Mesothelial cell of epicardium (in vitro differentiated cells): Measurements from ENCODE around the gene DEFB116. TPM values are rescaled to one million over a fixed set of nuclear protein-coding genes. Genes with fewer than 3 reads are reported as not detected.
"Not testable (repeated sequence)": the region's sequence is repeated elsewhere in the genome, so short reads cannot be mapped to it uniquely, and the experiment has no call there.

Experiments
- DNase-seq, 2 experiments: peaks; one replicate each; pipeline ENCODE4 v3.0.0; 2021; ENCODE audit warnings: low spot score in 2 of 2; ENCODE audit not compliant: unreplicated experiment in 2 of 2
- H3K27ac Mint-ChIP-seq: 2 replicates; pipeline ENCODE4 v1.8.0; 2021; ENCODE audit warnings: mixed read lengths
- H3K27me3 Mint-ChIP-seq: 2 replicates; pipeline ENCODE4 v1.8.0; 2021; ENCODE audit warnings: low read depth, mixed read lengths
- H3K36me3 Mint-ChIP-seq: 2 replicates; pipeline ENCODE4 v1.8.0; 2021; ENCODE audit warnings: mixed read lengths
- H3K4me1 Mint-ChIP-seq: 2 replicates; pipeline ENCODE4 v1.8.0; 2021; ENCODE audit warnings: mixed read lengths
- H3K4me3 Mint-ChIP-seq: 2 replicates; pipeline ENCODE4 v1.8.0; 2021; ENCODE audit warnings: mild to moderate bottlenecking, moderate library complexity, mixed read lengths
- H3K9me3 Mint-ChIP-seq: 2 replicates; pipeline ENCODE4 v1.8.0; 2021; ENCODE audit warnings: mixed read lengths
- total RNA-seq: library from RNA; stranded (reverse); gene quantifications from 3 replicates; pipeline ENCODE4 v1.2.1, GENCODE V29; 2021
- TF ChIP-seq, protein P1 (sequence below): fragments of 200-600 bp; sonication (generic); IDR thresholded peaks from one replicate; pipeline ENCODE4 v1.5.0; 2021; ENCODE audit warnings: antibody characterized with exemption; ENCODE audit not compliant: unreplicated experiment

DEFB116 gene, protein sequence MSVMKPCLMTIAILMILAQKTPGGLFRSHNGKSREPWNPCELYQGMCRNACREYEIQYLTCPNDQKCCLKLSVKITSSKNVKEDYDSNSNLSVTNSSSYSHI
- not detected in 3 replicates for total RNA-seq

DNA sequence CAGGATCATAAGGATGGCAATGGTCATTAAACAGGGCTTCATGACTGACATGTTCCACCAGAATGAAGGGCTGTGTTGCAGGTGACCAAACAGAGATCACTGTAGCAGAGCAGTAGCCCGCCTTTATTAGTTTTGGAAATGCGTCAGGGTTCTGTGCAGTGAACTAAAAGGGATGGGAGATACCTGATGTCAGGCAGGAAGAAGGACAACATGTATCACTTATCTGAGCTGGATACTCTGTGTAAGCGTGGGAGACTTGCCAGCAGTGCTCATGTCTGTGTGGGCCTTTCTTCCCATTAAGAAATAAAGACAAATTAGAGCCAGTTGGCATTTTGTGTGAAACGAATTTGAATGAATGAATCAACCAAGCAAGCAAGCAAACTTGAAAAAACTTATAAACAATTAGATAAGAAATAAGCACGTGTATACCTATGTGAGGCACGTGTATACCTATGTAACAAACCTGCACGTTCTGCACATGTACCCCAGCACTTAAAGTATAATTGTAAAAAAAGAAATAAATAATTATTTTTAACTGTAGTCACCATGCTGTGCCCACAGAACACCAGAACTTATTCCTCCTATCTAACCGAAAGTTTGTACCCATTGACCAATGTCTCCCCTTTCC is at the start of gene DEFB116:
TSS of gene DEFB116 (minus strand) at position 51 of the 628 bp plus-strand sequence. CDS start at position 51, 0 bp downstream.
- TF ChIP-seq, protein P1, sequence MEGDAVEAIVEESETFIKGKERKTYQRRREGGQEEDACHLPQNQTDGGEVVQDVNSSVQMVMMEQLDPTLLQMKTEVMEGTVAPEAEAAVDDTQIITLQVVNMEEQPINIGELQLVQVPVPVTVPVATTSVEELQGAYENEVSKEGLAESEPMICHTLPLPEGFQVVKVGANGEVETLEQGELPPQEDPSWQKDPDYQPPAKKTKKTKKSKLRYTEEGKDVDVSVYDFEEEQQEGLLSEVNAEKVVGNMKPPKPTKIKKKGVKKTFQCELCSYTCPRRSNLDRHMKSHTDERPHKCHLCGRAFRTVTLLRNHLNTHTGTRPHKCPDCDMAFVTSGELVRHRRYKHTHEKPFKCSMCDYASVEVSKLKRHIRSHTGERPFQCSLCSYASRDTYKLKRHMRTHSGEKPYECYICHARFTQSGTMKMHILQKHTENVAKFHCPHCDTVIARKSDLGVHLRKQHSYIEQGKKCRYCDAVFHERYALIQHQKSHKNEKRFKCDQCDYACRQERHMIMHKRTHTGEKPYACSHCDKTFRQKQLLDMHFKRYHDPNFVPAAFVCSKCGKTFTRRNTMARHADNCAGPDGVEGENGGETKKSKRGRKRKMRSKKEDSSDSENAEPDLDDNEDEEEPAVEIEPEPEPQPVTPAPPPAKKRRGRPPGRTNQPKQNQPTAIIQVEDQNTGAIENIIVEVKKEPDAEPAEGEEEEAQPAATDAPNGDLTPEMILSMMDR, result no peak
- DNase-seq, result no peak
- Mint-ChIP-seq H3K4me3 (no peak within 1 kb of the TSS), H3K9me3 (peaks cover 85% of the 10 kb centered on the region), H3K27me3 (no peaks in the 10 kb centered on the region), H3K36me3 (no peaks in the 10 kb centered on the region), H3K4me1 (no peaks in the 10 kb centered on the region), H3K27ac (no peak within 1 kb of the TSS)

DNA sequence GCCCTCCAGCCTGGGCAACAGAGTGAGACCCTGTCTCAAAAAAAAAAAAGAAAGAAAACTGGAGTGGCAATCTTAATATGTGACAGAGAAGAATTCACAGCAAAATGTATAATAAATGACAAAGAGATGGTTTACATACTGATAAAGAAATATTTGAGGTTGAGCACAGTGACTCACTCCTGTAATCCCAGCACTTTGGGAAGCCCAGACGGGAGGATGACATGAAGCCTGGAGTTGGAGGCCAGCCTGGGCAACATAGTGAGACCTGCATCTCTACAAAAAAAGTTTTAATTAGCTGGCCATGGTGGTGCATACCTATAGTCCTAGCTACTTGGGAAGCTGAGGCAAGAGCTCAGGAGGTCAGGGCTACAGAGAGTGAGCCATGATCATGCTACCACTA is 47.6 kb upstream of the DEFB116 start:
- DNase-seq, result no peak
- Mint-ChIP-seq H3K9me3 (peaks cover 54% of the 10 kb centered on the region), H3K27ac (no peak overlapping the region)

DNA sequence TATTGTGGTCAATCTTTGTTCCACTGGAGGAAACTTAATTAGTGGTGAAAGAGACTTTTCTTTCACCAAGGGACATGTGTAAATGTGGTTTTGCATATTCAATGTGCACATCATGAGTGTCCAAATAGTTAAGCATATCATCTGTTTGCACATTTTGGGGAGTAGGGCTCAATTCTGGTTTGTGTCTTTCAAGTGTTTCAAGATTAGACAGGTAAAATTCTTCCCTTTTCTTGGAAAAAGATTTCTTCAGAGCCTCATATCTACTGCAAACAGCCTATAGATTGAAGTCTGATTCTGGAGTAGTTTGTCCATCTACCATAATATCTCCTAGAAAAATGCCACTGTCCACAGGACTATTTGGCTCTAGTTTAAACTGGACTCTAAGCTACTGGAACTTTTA is 33.1 kb upstream of the DEFB116 start:
- Mint-ChIP-seq H3K27me3 (no peaks in the 10 kb centered on the region), H3K4me1 (no peaks in the 10 kb centered on the region), H3K4me3 (no peak overlapping the region), H3K27ac (no peak overlapping the region), H3K9me3 (peaks cover 47% of the 10 kb centered on the region), H3K36me3 (peaks cover 3% of the 10 kb centered on the region)
- TF ChIP-seq, protein P1, result no peak
- DNase-seq, result no peak

More for the DNA sequence above, 47.6 kb upstream of the DEFB116 start:
- no peak overlapping the region for H3K4me3 Mint-ChIP-seq
- no peaks in the 10 kb centered on the region for H3K27me3 Mint-ChIP-seq
- TF ChIP-seq, protein P1, result no peak
- H3K36me3 Mint-ChIP-seq, result peaks cover 3% of the 10 kb centered on the region
- no peaks in the 10 kb centered on the region for H3K4me1 Mint-ChIP-seq

DNA sequence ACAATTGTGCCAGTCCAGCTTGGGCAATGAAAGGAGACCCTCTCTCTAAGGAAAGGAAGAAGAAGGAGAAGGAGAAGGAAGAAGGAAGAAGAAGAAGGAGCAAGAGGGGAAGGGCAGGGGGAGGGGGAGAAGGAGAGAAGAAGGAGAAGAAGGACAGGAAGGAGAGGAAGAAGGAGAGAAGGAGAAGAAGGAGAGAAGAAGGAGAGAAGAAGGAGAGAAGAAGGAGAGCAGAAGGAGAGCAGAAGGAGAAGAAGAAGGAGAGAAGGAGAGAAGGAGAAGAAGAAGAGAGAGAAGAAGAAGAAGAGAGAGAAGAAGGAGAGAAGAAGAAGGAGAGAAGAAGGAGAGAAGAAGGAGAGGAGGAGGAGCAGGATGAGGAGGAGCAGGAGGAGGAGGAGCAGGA is 22.5 kb upstream of the DEFB116 start:
- peaks cover 6% of the 10 kb centered on the region for H3K36me3 Mint-ChIP-seq
- peaks cover 35% of the 10 kb centered on the region for H3K9me3 Mint-ChIP-seq
- H3K4me3 Mint-ChIP-seq, result no peak overlapping the region
- H3K4me1 Mint-ChIP-seq, result no peaks in the 10 kb centered on the region
- no peak overlapping the region for H3K27ac Mint-ChIP-seq
- TF ChIP-seq, protein P1, result no peak
- no peak for DNase-seq
- no peaks in the 10 kb centered on the region for H3K27me3 Mint-ChIP-seq

DNA sequence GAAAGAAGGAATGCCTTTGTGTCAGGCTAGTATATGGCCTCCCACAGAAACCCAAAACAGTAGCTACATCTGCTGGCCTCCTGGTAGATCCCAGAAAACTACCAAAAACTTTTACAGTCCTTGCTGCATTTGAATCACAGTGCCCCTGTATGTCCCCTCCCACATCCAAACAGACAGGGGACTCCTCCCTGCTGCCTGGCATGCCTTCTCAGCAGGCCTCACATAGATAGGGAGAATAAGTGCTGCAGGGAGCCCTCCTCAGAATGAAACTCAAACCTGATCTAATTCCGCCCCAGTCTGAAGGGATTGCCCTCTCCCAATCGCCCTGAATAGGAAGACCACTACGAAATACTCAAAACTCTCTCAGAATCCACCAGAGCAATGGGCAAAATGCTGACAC is 14.1 kb upstream of the DEFB116 start:
- TF ChIP-seq, protein P1, result no peak
- DNase-seq, result no peak
- Mint-ChIP-seq H3K27me3 (no peaks in the 10 kb centered on the region), H3K36me3 (peaks cover 4% of the 10 kb centered on the region), H3K4me3 (no peak overlapping the region), H3K27ac (no peak overlapping the region), H3K4me1 (no peaks in the 10 kb centered on the region), H3K9me3 (peaks cover 69% of the 10 kb centered on the region)

DNA sequence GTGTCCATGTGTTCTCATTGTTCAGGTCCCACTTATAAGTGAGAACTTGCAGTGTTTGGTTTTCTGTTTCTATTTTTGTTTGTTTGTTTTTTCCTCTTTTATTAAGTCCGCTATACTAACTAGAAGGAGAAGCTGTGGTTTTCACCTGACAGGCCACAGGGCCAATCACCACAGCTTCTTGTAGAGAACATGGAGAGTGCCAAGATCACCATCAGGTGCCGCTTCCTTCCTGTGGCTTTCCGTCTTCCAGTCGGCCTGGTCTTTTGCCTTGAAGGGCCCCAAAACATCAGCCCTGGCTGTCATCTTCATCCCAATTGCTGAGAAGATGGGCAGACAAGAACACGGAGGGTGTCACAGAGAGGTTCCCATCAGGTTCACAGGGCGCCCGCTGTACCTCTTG is 23.4 kb downstream of the DEFB116 start:
- H3K9me3 Mint-ChIP-seq, result peaks cover 87% of the 10 kb centered on the region
- H3K27me3 Mint-ChIP-seq, H3K4me1 Mint-ChIP-seq: not testable (repeated sequence)

More for the DNA sequence above, 23.4 kb downstream of the DEFB116 start:
- not testable (repeated sequence) for H3K4me3 Mint-ChIP-seq, H3K36me3 Mint-ChIP-seq, H3K27ac Mint-ChIP-seq, DNase-seq
